Ureter (tissue), 1 donor: ENCODE data around the gene PSG6. TPM values are rescaled to one million over a fixed set of nuclear protein-coding genes. Genes with fewer than 3 reads are reported as not detected.
"Not testable (repeated sequence)": the region's sequence is repeated elsewhere in the genome, so short reads cannot be mapped to it uniquely, and the experiment has no call there.

ENCODE experiments used
- DNase-seq: peaks from one replicate; pipeline ENCODE4 v3.0.0-alpha.2; 2020; ENCODE audit warnings: low spot score
- total RNA-seq: library from RNA; stranded (reverse); gene quantifications from one replicate; pipeline ENCODE4 v1.2.4, GENCODE V29; 2023
- donor health status: DM: yes; HTN: yes; CAD: no.

The PSG6 gene
- total RNA-seq, 1 donor from 2014 or later: not detected

DNA sequence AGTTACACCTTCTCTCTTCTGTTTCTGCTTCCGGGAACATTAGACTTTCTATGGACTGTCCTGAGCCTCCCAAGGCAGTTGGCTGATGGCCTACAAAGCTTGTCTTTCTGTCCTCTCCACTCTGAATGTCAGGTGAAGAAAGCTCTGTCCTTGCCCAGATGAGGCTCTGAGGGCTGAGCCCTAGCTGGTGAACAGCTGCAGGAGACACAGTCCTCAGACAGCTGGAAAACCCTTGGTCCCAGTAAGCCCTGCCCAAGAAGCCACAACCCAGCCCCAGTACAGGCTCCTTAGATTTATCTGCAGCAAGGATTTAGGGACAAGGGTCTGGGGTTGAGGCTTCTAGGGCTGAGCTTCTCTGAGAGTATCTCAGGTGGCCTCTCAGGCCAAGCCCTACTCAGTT, 64.5 kb downstream of the PSG6 start:
- DNase-seq: not testable (repeated sequence)

GRCh38 chr19:42852821-42853220, 64.9 kb downstream of the PSG6 start:
- DNase-seq: not testable (repeated sequence)

Other genes starting within 250 kb of the PSG6 start
- gene PSG3, start 177.4 kb downstream of the PSG6 start, total RNA-seq: not detected
- not detected for gene PSG8, start 152.2 kb downstream of the PSG6 start, total RNA-seq
- not detected for gene PSG1, start 38.2 kb downstream of the PSG6 start, total RNA-seq
- gene PSG7, start 19.3 kb upstream of the PSG6 start, total RNA-seq: not detected
- gene PSG11, start 108.6 kb upstream of the PSG6 start, total RNA-seq: not detected
- not detected for gene PSG2, start 164.8 kb upstream of the PSG6 start, total RNA-seq